ENCODE measurements around the gene CISH. TPM values are rescaled to one million over a fixed set of nuclear protein-coding genes. Genes with fewer than 3 reads are reported as not detected.

The CISH gene
- total and polyA plus RNA-seq, 9 donors, result 3.9 to 15.5 (median 12.9) TPM

GRCh38 chr3:50642382-50642781 is 30.8 kb upstream of the CISH start:
- H3K4me3 ChIP-seq (ENCODE audit: low read length), result no peak overlapping the region
- no peaks in the 10 kb centered on the region for H3K9me3 ChIP-seq (replicated peaks; ENCODE audit: control insufficient read depth, low read depth, low read length)
- no peaks in the 10 kb centered on the region for H3K27me3 ChIP-seq (ENCODE audit: control insufficient read depth, insufficient read depth, low read length)
- peaks cover 7% of the 10 kb centered on the region for H3K4me1 ChIP-seq (ENCODE audit: control insufficient read depth, insufficient read depth, low read length)
- H3K27ac ChIP-seq (ENCODE audit: low read length), result no peak overlapping the region
- WGBS (ENCODE audit: insufficient coverage), result no CpG with 5 or more reads among the region's 1 CpG
- peaks cover 49% of the 10 kb centered on the region for H3K36me3 ChIP-seq (ENCODE audit: control insufficient read depth, insufficient read depth, low read length)
- no peak for DNase-seq

DNA sequence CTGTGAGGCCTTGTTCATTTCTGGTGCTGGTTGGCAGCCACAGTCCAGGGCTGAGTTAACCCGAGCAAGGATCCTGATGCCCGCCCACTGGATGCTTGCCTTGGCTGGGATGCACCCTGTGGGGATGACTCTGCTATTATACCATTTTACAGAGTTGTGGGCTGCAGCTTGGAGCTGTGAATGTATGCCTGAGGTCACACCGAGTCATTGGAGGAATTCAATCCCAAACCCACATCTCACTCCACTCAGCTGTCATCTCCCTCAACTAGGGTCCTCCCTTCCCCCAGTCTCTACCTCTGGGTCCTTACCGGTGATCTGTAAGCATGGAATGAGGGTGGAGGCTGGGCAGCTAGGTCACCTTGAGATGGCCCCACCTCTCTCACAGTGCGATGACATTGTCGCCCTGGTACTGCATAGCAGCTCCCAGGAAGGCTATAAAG is 27.5 kb upstream of the CISH start:
- Histone ChIP-seq H3K27me3 (ENCODE audit: control insufficient read depth, insufficient read depth, low read length) (no peaks in the 10 kb centered on the region), H3K27ac (ENCODE audit: low read length) (no peak overlapping the region), H3K36me3 (ENCODE audit: control insufficient read depth, insufficient read depth, low read length) (peaks cover 35% of the 10 kb centered on the region), H3K4me1 (ENCODE audit: control insufficient read depth, insufficient read depth, low read length) (peaks cover 8% of the 10 kb centered on the region), H3K4me3 (ENCODE audit: low read length) (no peak overlapping the region), H3K9me3 (replicated peaks; ENCODE audit: control insufficient read depth, low read depth, low read length) (no peaks in the 10 kb centered on the region)
- WGBS (ENCODE audit: insufficient coverage), result no CpG with 5 or more reads among the region's 6 CpGs
- no peak for DNase-seq

GRCh38 chr3:50637945-50638344 is 26.4 kb upstream of the CISH start:
- H3K4me1 ChIP-seq (ENCODE audit: control insufficient read depth, insufficient read depth, low read length), result peaks cover 4% of the 10 kb centered on the region
- no peaks in the 10 kb centered on the region for H3K9me3 ChIP-seq (replicated peaks; ENCODE audit: control insufficient read depth, low read depth, low read length)
- 83% methylated on average over 3 of the region's 3 CpGs for WGBS (ENCODE audit: insufficient coverage)
- no peak overlapping the region for H3K27ac ChIP-seq (ENCODE audit: low read length)
- DNase-seq, result no peak
- no peak overlapping the region for H3K4me3 ChIP-seq (ENCODE audit: low read length)
- no peaks in the 10 kb centered on the region for H3K27me3 ChIP-seq (ENCODE audit: control insufficient read depth, insufficient read depth, low read length)
- H3K36me3 ChIP-seq (ENCODE audit: control insufficient read depth, insufficient read depth, low read length), result peaks cover 28% of the 10 kb centered on the region

DNA sequence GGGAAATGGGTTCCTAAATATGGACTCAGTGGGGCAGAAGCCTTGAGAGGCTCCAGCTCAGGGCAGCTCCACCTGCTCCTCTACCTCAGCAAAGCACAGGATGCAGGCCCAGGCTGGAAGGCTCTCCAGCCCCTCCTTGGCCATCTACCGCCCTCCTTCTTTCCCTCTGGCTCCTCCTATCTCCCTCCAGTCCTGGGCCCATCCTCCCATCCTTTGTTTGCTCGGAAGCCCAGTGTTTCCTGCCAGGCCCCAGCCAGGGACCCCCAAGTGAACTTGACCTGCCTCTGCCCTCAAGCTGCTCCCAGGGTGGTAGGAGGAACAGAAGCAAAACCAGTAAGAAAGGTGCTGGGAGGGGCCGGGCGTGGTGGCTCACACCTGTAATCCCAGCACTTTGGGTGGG is 25.4 kb upstream of the CISH start:
- peaks cover 4% of the 10 kb centered on the region for H3K4me1 ChIP-seq (ENCODE audit: control insufficient read depth, insufficient read depth, low read length)
- no peak for DNase-seq
- WGBS (ENCODE audit: insufficient coverage), result 64% methylated on average over 3 of the region's 4 CpGs
- no peak overlapping the region for H3K4me3 ChIP-seq (ENCODE audit: low read length)
- H3K27me3 ChIP-seq (ENCODE audit: control insufficient read depth, insufficient read depth, low read length), result no peaks in the 10 kb centered on the region
- H3K27ac ChIP-seq (ENCODE audit: low read length), result no peak overlapping the region
- H3K9me3 ChIP-seq (replicated peaks; ENCODE audit: control insufficient read depth, low read depth, low read length), result no peaks in the 10 kb centered on the region
- peaks cover 21% of the 10 kb centered on the region for H3K36me3 ChIP-seq (ENCODE audit: control insufficient read depth, insufficient read depth, low read length)

DNA sequence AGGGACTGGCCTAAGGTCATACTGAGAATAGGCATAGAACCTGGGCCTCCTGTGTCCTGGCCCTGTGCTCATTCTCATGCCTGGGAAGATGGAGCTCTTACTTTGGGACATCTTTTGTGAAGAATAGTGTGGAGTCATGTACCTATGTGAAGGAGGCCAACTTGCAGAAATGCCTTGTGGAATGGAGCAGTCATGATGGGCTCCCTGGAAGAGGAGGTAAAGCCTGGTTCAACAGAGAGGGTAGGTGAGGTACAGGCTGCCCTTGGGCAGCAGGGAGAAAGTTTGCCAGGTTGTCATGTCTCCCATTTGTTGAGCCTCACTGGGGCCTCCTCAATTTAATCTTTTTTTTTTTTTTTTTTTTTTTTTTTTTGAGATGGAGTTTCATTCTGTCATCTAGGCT is 23.5 kb upstream of the CISH start:
- DNase-seq, result no peak
- H3K9me3 ChIP-seq (replicated peaks; ENCODE audit: control insufficient read depth, low read depth, low read length), result no peaks in the 10 kb centered on the region
- peaks cover 9% of the 10 kb centered on the region for H3K4me1 ChIP-seq (ENCODE audit: control insufficient read depth, insufficient read depth, low read length)
- no peaks in the 10 kb centered on the region for H3K27me3 ChIP-seq (ENCODE audit: control insufficient read depth, insufficient read depth, low read length)
- no peak overlapping the region for H3K27ac ChIP-seq (ENCODE audit: low read length)
- H3K36me3 ChIP-seq (ENCODE audit: control insufficient read depth, insufficient read depth, low read length), result peaks cover 2% of the 10 kb centered on the region
- H3K4me3 ChIP-seq (ENCODE audit: low read length), result no peak overlapping the region

DNA sequence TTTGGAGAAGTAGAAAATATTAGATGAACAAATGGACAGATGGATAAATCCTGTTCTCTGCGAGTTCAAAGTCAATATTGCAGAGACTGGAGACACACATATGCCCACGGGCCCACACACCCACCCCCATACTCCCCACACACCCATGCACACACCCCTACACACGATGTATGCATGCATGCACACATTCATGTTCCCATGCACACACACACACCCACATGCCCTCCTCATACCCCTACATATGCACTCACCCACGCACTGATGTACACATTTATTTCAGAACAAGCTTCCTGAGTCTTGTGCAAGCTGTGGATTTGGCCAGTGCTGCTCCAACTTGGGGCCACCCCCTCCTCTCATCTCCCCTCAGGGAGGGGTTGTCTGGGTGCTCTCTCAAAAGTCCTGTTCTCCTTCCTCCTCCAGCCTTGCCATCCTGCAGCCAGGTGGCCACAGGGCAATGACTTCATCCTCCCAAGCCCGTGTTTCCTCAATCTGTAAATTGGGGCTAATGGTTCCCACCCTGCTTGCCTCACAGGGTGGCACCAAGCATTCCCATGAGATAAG is 21.7 kb upstream of the CISH start:
- Histone ChIP-seq H3K4me1 (ENCODE audit: control insufficient read depth, insufficient read depth, low read length) (peaks cover 9% of the 10 kb centered on the region), H3K27ac (ENCODE audit: low read length) (no peak overlapping the region), H3K27me3 (ENCODE audit: control insufficient read depth, insufficient read depth, low read length) (no peaks in the 10 kb centered on the region), H3K36me3 (ENCODE audit: control insufficient read depth, insufficient read depth, low read length) (no peaks in the 10 kb centered on the region), H3K4me3 (ENCODE audit: low read length) (no peak overlapping the region), H3K9me3 (replicated peaks; ENCODE audit: control insufficient read depth, low read depth, low read length) (no peaks in the 10 kb centered on the region)
- WGBS (ENCODE audit: insufficient coverage), result 76% methylated on average over 3 of the region's 5 CpGs
- DNase-seq, result no peak

DNA sequence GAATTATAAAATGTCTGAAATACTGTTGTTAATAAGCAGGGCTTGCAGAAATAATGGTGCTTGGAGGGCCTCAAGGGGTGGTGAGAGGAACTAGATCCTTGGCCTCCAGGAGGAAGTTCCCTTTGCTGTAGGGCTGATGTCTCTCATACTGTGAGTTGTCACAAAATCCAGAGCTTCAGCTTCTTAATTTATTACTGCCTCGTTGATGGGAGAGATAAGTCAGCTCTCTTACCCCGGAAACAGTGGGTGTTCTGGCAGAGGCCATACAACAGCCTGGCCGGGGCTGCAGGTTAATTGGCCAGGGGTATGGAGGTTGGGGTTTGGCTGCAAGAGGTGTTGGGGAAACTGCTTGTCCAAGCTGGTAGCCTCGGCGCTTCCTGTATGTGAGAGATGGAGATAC is 20.9 kb upstream of the CISH start:
- H3K4me3 ChIP-seq (ENCODE audit: low read length), result no peak overlapping the region
- no peaks in the 10 kb centered on the region for H3K36me3 ChIP-seq (ENCODE audit: control insufficient read depth, insufficient read depth, low read length)
- peaks cover 9% of the 10 kb centered on the region for H3K4me1 ChIP-seq (ENCODE audit: control insufficient read depth, insufficient read depth, low read length)
- H3K27me3 ChIP-seq (ENCODE audit: control insufficient read depth, insufficient read depth, low read length), result no peaks in the 10 kb centered on the region
- no peak overlapping the region for H3K27ac ChIP-seq (ENCODE audit: low read length)
- H3K9me3 ChIP-seq (replicated peaks; ENCODE audit: control insufficient read depth, low read depth, low read length), result no peaks in the 10 kb centered on the region
- WGBS (ENCODE audit: insufficient coverage), result 34% methylated on average over 5 of the region's 5 CpGs
- DNase-seq, result no peak

DNA sequence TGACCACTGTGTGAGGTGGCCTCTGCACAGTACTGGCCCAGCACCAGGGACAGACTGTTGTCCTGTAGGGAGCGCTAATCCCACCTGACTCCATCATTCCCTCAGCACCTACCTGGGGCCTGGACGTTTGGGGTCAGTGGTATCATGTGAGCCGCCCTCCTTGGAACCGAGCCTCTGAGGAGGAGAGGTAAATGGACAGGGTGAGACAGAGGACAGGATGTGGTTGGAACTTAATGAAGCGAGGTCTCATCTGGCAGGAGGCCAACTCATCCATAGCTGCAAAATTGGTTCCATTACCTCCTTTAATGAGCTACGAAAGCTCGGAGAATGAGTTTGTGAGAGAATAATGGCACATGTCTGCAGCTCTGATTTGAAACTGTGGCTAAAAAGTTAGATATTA is 19.3 kb upstream of the CISH start:
- no peak overlapping the region for H3K27ac ChIP-seq (ENCODE audit: low read length)

DNA sequence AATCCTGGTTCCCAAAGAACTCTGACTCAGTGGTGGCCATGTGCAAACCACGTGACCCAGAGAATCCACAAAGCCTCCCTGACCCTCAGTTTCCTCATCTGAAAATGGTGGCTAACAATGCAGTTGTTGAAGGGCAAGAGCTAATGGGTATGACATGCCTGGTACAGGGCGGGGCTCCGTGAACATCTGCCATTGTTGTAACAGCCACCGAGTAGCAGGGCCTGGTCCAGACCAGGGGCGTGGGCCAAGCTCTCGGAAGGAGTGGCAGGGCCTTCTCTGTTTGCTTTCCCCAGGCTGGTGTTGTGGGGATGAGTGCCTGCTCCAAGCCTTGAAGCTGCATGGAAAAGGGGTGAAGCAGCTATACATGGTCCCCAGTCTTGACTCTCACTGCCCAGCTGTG is 18.8 kb upstream of the CISH start:
- 86% methylated on average over 5 of the region's 6 CpGs for WGBS (ENCODE audit: insufficient coverage)
- Histone ChIP-seq H3K9me3 (replicated peaks; ENCODE audit: control insufficient read depth, low read depth, low read length) (no peaks in the 10 kb centered on the region), H3K27ac (ENCODE audit: low read length) (no peak overlapping the region), H3K27me3 (ENCODE audit: control insufficient read depth, insufficient read depth, low read length) (no peaks in the 10 kb centered on the region), H3K4me1 (ENCODE audit: control insufficient read depth, insufficient read depth, low read length) (peaks cover 12% of the 10 kb centered on the region), H3K4me3 (ENCODE audit: low read length) (no peak overlapping the region), H3K36me3 (ENCODE audit: control insufficient read depth, insufficient read depth, low read length) (no peaks in the 10 kb centered on the region)
- no peak for DNase-seq

More for the DNA sequence above, 19.3 kb upstream of the CISH start:
- no peaks in the 10 kb centered on the region for H3K27me3 ChIP-seq (ENCODE audit: control insufficient read depth, insufficient read depth, low read length)
- H3K4me1 ChIP-seq (ENCODE audit: control insufficient read depth, insufficient read depth, low read length), result peaks cover 7% of the 10 kb centered on the region
- H3K9me3 ChIP-seq (replicated peaks; ENCODE audit: control insufficient read depth, low read depth, low read length), result no peaks in the 10 kb centered on the region
- no peaks in the 10 kb centered on the region for H3K36me3 ChIP-seq (ENCODE audit: control insufficient read depth, insufficient read depth, low read length)
- no peak for DNase-seq
- H3K4me3 ChIP-seq (ENCODE audit: low read length), result no peak overlapping the region
- WGBS (ENCODE audit: insufficient coverage), result 71% methylated on average over 1 of the region's 7 CpGs

DNA sequence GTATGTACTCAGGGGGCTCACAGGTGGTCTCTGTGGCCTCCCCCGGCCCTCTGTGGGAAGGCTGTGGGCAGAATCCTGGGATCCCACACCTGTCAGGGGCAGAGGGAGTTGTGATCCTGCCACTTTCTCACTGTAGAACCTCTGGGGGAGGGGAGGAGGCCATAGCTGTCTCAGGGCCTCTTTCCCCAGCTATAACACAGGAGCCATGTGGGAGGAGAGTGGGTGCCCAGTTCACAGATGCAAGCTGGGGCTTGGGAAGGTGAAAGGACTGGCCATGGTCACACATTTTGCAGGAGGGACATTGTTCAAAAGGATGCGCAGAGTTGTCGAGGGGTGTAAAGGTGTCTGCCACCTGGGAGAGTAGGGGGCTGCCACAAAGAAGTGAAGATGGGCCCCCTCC is 17.0 kb upstream of the CISH start:
- H3K9me3 ChIP-seq (replicated peaks; ENCODE audit: control insufficient read depth, low read depth, low read length), result no peaks in the 10 kb centered on the region
- H3K4me3 ChIP-seq (ENCODE audit: low read length), result no peak overlapping the region
- peaks cover 17% of the 10 kb centered on the region for H3K4me1 ChIP-seq (ENCODE audit: control insufficient read depth, insufficient read depth, low read length)
- H3K36me3 ChIP-seq (ENCODE audit: control insufficient read depth, insufficient read depth, low read length), result no peaks in the 10 kb centered on the region
- no peak overlapping the region for H3K27ac ChIP-seq (ENCODE audit: low read length)
- H3K27me3 ChIP-seq (ENCODE audit: control insufficient read depth, insufficient read depth, low read length), result no peaks in the 10 kb centered on the region
- no peak for DNase-seq
- 84% methylated on average over 3 of the region's 3 CpGs for WGBS (ENCODE audit: insufficient coverage)

DNA sequence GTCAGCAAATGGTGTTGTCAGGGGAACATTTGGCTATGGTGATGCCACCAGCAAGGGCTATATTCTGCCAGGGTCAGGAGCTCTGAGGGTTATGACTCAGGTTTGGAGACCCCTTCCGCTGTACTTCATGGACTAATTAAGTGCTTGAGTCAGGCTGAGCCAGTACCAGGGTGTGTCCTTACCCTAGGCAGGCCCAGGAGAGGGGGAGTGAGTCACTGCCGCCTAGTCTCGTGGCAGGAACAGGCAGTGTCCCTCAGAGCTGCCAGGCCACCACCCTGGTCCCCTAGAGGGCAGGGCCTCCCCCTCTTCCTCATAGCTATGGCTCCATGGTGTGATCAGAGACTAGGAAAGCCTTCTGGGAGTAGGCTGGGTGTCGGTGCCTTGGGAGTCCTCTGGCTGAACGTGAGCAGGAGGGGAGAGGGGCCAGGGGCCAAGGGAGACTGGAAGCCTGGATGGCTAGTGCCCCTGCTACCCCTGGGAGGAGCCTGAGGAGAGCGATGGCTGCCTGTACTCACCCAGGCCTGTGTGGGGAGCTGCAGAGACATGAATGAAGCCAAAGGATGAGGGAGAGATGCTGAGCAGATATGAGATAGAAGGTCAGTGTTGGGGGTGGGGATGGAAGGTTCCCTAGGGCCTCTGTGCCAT is 16.0 kb upstream of the CISH start:
- 54% methylated on average over 4 of the region's 6 CpGs for WGBS (ENCODE audit: insufficient coverage)
- no peaks in the 10 kb centered on the region for H3K36me3 ChIP-seq (ENCODE audit: control insufficient read depth, insufficient read depth, low read length)
- DNase-seq, result no peak
- H3K27ac ChIP-seq (ENCODE audit: low read length), result no peak overlapping the region
- H3K4me1 ChIP-seq (ENCODE audit: control insufficient read depth, insufficient read depth, low read length), result peaks cover 17% of the 10 kb centered on the region
- no peaks in the 10 kb centered on the region for H3K27me3 ChIP-seq (ENCODE audit: control insufficient read depth, insufficient read depth, low read length)
- H3K9me3 ChIP-seq (replicated peaks; ENCODE audit: control insufficient read depth, low read depth, low read length), result no peaks in the 10 kb centered on the region
- no peak overlapping the region for H3K4me3 ChIP-seq (ENCODE audit: low read length)
